ES-I3 (cell line): ENCODE measurements around the gene CDK4.

Experiments
- H3K36me3 ChIP-seq: 2 replicates; pipeline ENCODE4 v1.6.1; 2013; ENCODE audit warnings: mild to moderate bottlenecking, low read length, control low read depth, moderate library complexity; ENCODE audit not compliant: insufficient read depth
- H3K4me1 ChIP-seq: 2 replicates; pipeline ENCODE4 v1.6.1; 2013; ENCODE audit warnings: mild to moderate bottlenecking, control low read depth, low read length; ENCODE audit not compliant: insufficient read depth
- H3K9ac ChIP-seq: 2 replicates; pipeline ENCODE4 v1.6.1; 2013; ENCODE audit warnings: low read depth, mild to moderate bottlenecking, low read length, moderate library complexity
- H3K9me3 ChIP-seq: 2 replicates; pipeline ENCODE4 v1.6.1; 2013; ENCODE audit warnings: mild to moderate bottlenecking, low read length, moderate library complexity; ENCODE audit not compliant: control insufficient read depth, insufficient read depth

Gene CDK4

DNA sequence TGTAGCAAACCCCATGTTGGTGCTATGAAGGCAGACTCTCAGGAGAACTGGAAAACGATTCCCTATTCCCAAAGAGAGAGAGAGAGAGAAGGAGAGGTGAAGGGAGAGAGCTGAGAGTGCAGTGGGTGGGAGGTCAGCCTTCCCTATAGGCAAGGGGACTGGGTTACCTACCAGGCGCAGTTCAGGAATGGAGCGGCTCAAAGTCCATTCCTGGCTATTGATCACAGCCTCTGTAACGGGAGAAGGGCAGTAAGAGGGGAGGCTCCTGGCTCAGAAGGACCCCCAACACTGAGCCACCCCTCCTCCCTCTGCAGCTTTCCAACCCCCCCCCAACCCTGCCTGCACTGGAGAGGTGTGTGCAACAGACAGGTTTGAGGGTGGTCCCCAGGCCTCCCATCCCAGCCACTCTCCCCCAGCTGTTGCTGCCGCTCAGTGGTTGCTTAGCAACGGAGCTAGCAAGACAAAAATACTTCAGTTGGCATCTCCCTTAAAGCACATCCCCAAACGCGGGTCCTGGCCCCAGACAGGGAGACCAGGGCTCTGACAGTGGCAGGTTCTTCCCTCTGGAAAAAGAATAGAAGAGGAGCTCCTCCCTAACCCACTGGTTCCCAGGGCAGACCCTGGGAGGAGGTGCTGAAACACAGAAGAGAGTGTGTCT lies 16.8 kb downstream of the CDK4 start:
- Histone ChIP-seq H3K4me1 (peaks cover 16% of the 10 kb centered on the region), H3K36me3 (no peaks in the 10 kb centered on the region), H3K9ac (no peak overlapping the region), H3K9me3 (no peaks in the 10 kb centered on the region)

DNA sequence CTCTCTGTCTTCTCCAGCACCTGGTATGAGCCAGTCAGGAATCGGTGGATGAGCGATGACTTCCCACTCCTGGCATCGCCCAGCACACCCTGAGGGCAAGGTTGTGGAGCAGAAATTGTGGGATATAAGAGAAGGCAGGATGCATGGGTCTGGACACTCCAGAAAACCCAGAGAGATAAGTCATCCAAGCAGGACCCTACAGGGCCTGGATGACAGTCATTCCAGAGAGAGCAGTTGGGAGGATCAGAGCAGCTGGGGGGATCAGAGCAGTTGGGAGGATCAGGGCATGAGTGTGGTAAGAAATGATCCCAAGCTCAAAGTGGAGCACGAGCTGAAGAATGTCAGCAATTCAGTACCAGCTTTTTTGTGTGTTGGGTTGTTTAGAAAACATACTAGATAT lies 17.5 kb downstream of the CDK4 start:
- peaks cover 15% of the 10 kb centered on the region for H3K4me1 ChIP-seq
- no peak overlapping the region for H3K9ac ChIP-seq
- no peaks in the 10 kb centered on the region for H3K9me3 ChIP-seq
- no peaks in the 10 kb centered on the region for H3K36me3 ChIP-seq

- Histone ChIP-seq H3K9me3 (no peaks in the 10 kb centered on the region), H3K4me1 (peaks cover 9% of the 10 kb centered on the region), H3K9ac (no peak overlapping the region), H3K36me3 (no peaks in the 10 kb centered on the region)
Observed at GRCh38 chr12:57733928-57734327, 18.2 kb downstream of the CDK4 start.

DNA sequence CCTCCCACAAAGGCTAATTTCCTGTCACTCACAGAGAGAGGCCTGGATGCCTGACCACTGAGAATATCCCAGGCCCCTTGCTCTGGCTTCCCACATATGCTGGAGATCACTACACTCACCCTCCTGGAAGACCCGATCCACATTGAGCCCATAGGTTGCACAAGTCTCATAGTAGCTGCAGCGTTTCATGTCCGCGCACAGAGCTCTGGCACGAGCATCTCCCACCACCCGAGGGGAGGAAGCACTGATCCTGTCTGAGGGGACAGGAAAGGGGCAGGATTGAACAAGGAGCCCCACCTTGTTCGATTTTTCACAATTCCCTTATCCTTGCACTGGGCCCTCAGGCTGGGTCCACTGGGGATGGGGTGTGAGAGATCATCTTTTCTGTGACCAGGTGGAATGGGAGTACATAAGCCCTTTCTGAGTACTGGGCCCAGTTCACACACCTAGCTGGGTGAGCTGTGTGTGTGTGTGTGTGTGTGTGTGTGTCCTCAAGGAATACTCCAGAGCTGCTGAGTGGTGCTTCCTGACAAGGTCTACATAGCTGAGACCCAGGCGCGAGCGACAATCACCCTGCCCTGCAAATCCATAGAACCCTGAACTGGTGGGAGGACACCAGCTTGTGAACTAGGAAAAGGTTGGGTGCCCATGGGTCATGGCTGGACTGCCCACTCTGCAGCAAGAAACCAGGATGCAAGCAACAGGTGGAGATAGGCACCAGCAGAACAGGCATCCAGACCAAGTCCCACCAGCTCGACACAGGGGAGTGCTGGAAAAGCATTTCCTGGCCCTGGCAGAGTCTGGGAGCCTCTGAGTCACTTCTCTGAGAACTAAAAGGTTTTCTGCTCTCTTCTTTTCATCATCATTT lies 19.1 kb downstream of the CDK4 start:
- H3K9me3 ChIP-seq, result no peaks in the 10 kb centered on the region
- no peak overlapping the region for H3K9ac ChIP-seq
- peaks cover 9% of the 10 kb centered on the region for H3K4me1 ChIP-seq
- no peaks in the 10 kb centered on the region for H3K36me3 ChIP-seq

GRCh38 chr12:57732270-57732669 lies 19.8 kb downstream of the CDK4 start:
- peaks cover 9% of the 10 kb centered on the region for H3K4me1 ChIP-seq
- H3K9ac ChIP-seq, result no peak overlapping the region
- no peaks in the 10 kb centered on the region for H3K36me3 ChIP-seq
- no peaks in the 10 kb centered on the region for H3K9me3 ChIP-seq

GRCh38 chr12:57731411-57732080 lies 20.6 kb downstream of the CDK4 start:
- no peaks in the 10 kb centered on the region for H3K9me3 ChIP-seq
- H3K4me1 ChIP-seq, result peaks cover 6% of the 10 kb centered on the region
- no peaks in the 10 kb centered on the region for H3K36me3 ChIP-seq
- H3K9ac ChIP-seq, result no peak overlapping the region

GRCh38 chr12:57730336-57731067 lies 21.6 kb downstream of the CDK4 start:
- Histone ChIP-seq H3K36me3 (no peaks in the 10 kb centered on the region), H3K9ac (no peak overlapping the region), H3K9me3 (no peaks in the 10 kb centered on the region), H3K4me1 (peaks cover 5% of the 10 kb centered on the region; the same call in 1 of the 2 replicates)

DNA sequence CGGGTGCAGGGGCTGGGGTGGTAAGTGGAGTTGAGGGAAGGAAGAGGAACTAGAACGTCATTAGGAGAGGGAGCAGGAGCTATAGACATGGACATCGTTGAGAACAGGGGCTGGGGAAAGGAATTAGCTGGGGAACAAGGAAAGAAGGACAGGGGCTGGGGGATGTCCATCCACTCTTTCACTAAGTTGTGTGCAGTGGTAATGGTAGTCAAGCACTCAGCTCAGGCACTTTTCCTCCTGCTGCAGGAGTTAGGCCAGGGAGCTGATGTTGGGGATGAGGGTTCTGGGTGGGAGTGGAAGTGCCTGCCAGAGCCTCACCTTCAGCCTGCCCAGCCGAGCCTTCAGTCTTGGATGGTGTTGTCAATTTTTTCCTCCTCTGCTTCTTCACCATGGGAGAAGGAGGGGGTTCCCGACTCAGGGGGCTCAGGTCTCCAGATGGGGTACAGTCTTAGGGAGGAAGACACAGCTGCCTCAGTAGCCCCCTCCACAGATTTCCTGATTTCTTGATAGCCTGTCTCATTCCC lies 22.7 kb downstream of the CDK4 start:
- Histone ChIP-seq H3K4me1 (no peaks in the 10 kb centered on the region), H3K9me3 (no peaks in the 10 kb centered on the region), H3K36me3 (no peaks in the 10 kb centered on the region), H3K9ac (no peak overlapping the region)

DNA sequence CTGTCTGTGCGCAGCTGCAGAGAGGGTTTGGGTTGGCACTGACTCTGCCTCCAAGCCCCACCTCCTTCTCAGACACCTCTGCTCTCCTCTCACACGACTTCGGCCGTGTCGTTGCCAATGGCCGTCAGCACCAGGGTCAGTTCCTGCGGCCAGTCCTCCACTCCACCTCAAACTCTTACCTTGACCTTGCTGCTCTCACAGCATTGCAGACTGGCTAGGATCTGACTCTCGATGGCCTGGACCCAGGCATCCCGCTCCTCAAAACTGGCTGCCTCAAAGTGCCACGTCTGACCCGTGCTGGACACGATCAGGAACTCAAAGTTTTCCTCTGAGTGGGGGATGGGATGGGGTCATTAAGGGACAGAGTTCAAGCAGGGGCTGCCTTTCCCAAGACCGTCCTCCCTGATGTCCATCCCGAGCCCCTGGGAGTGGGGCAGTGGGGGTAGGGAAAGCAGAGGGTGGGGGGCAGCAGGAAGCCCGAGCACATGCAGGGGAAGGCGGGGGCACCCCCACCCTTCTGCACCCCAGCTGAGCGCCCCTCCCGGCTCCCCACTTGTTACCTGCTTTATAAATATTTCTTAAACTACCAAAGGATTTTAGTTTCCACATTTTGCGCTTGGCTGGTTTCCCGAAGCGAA lies 24.2 kb downstream of the CDK4 start:
- no peaks in the 10 kb centered on the region for H3K9me3 ChIP-seq
- no peak overlapping the region for H3K9ac ChIP-seq
- H3K36me3 ChIP-seq, result no peaks in the 10 kb centered on the region
- H3K4me1 ChIP-seq, result peaks cover 4% of the 10 kb centered on the region; the same call in 1 of the 2 replicates

DNA sequence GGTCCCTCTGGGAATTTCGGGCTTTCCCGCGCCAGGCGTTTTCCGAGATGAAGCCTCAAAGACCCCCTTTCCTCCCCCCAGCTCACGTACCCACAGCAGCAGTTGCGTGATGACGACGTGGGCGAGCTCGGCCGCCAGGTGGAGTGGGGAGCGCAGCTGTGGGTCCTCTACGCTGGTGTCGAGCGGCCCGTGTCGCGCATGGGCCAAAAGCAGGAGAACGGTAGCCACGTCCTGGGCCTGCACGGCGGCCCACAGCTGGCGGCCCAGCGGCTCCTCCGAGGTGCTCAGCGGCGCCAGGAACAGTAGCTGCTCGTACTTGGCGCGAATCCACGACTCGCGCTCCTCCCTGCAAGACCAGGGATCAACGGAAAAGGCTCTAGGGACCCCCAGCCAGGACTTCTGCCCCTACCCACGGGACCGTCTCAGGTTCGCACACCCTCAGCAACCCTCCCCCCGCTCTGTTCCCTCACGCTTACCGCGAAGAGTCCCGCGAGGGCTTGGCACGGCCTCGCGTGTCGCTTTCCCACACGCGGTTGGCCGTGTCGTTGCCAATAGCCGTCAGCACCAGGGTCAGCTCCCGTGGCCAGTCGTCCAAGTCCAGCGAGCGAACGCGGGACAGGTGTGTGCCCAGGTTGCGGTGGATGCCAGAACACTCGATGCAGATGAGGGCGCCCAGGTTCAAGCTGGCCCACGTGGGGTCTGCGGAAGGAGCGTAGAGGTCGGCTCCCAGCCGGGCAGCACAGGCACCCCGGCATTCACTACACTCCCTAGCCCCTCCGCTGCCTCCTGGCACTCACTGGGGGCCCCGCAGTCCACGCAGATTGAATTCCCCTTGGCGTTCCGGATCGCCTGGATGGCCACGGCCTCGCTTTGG lies 25.0 kb downstream of the CDK4 start:
- Histone ChIP-seq H3K9me3 (no peaks in the 10 kb centered on the region), H3K36me3 (no peaks in the 10 kb centered on the region), H3K4me1 (peaks cover 4% of the 10 kb centered on the region; the same call in 1 of the 2 replicates), H3K9ac (peak overlapping the region; percentile 63; the same call in 1 of the 2 replicates)

DNA sequence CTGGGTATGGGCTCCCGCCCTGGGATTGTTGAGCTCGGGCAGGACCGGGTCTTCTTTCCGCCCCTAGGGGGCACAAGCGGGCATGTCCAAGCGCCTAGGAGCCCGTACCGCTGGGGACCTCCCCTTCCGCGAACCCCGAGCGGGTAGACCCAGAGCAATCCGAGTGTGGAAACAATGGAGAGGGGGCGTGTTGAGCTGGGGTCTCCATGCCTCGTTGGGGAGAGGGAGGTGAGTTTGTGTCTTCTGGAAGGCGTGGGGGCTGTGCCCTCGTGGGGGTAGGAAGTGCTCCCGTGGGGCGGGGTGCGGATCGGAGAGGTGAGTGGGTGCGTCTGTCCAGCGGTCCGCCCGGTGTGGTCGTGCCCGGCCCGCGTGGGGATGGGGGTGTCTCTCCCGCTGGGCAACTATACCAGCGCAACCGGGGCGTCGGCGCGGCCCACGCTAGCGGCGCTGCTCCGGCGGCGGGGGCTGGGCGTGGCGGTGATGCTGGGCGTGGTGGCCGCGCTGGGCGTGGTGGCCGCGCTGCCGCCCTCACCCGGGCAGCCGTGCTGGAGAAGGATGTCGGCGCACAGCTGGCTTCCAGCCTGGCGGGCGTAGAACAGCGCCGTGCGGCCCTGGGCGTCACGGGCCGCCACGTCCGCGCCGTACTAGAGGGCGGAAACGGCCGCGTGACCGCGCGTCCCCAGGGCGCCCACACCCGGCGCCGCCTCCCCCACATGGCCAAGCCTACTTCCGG lies 25.8 kb downstream of the CDK4 start:
- Histone ChIP-seq H3K9me3 (no peaks in the 10 kb centered on the region), H3K9ac (peak overlapping the region; percentile 63; the same call in 1 of the 2 replicates), H3K36me3 (no peaks in the 10 kb centered on the region), H3K4me1 (peaks cover 4% of the 10 kb centered on the region; the same call in 1 of the 2 replicates)

- Histone ChIP-seq H3K36me3 (no peaks in the 10 kb centered on the region), H3K9me3 (no peaks in the 10 kb centered on the region), H3K4me1 (peaks cover 4% of the 10 kb centered on the region; the same call in 1 of the 2 replicates), H3K9ac (peak overlapping the region; percentile 63; the same call in 1 of the 2 replicates)
Observed at GRCh38 chr12:57725851-57726150, 26.3 kb downstream of the CDK4 start.
